Astrocyte (in vitro differentiated cells and primary cell): ENCODE data around the gene SPRY1. TPM values are rescaled to one million over a fixed set of nuclear protein-coding genes. Genes with fewer than 3 reads are reported as not detected.

Experiments used
- DNase-seq: peaks from one replicate; pipeline ENCODE4 v3.0.0-alpha.2; 2010; ENCODE audit warnings: low read depth
- FAIRE-seq: peaks from 2 replicates; lab custom pipeline; 2011; peaks lifted over from hg19 to GRCh38; lab: Jason Lieb, UNC
- H2AFZ ChIP-seq: 2 replicates; pipeline ENCODE4 v1.6.0; 2012; ENCODE audit warnings: low read depth, low read length, inconsistent platforms
- H3K27ac ChIP-seq: 2 replicates; pipeline ENCODE4 v1.5.1; 2011; ENCODE audit warnings: low read depth, low read length, inconsistent platforms
- H3K27me3 ChIP-seq: 2 replicates; pipeline ENCODE4 v1.6.0; 2011; ENCODE audit warnings: low read length, inconsistent platforms; ENCODE audit not compliant: insufficient read depth
- H3K36me3 ChIP-seq: 2 replicates; pipeline ENCODE4 v1.5.1; 2011; ENCODE audit warnings: low read length, inconsistent platforms; ENCODE audit not compliant: insufficient read depth
- H3K4me1 ChIP-seq: 2 replicates; pipeline ENCODE4 v1.5.1; 2011; ENCODE audit warnings: low read length, inconsistent platforms; ENCODE audit not compliant: insufficient read depth
- H3K4me2 ChIP-seq: 2 replicates; pipeline ENCODE4 v1.6.0; 2012; ENCODE audit warnings: low read length, inconsistent platforms
- H3K4me3 ChIP-seq: 2 replicates; pipeline ENCODE4 v1.5.1; 2011; ENCODE audit warnings: low read depth, mild to moderate bottlenecking, low read length, inconsistent platforms; ENCODE audit not compliant: insufficient read depth
- H3K79me2 ChIP-seq: 2 replicates; pipeline ENCODE4 v1.6.0; 2012; ENCODE audit warnings: mild to moderate bottlenecking, low read length, inconsistent platforms; ENCODE audit not compliant: insufficient read depth
- H3K9ac ChIP-seq: 2 replicates; pipeline ENCODE4 v1.6.0; 2012; ENCODE audit warnings: mild to moderate bottlenecking, low read length, inconsistent platforms
- H3K9me3 ChIP-seq: 2 replicates; pipeline ENCODE4 v1.5.1; 2012; ENCODE audit warnings: low read depth, mild to moderate bottlenecking, low read length, inconsistent platforms; ENCODE audit not compliant: insufficient read depth
- H4K20me1 ChIP-seq: 2 replicates; pipeline ENCODE4 v1.6.0; 2012; ENCODE audit warnings: low read length, inconsistent platforms; ENCODE audit not compliant: insufficient read depth
- H3K27ac Mint-ChIP-seq: one replicate; pipeline ENCODE4 v1.8.0; 2021; ENCODE audit warnings: mild to moderate bottlenecking, mixed read lengths; ENCODE audit not compliant: unreplicated experiment
- H3K27me3 Mint-ChIP-seq: one replicate; pipeline ENCODE4 v1.8.0; 2021; ENCODE audit warnings: low read depth, mixed read lengths; ENCODE audit not compliant: unreplicated experiment
- H3K36me3 Mint-ChIP-seq: one replicate; pipeline ENCODE4 v1.8.0; 2021; ENCODE audit warnings: low read depth, mixed read lengths; ENCODE audit not compliant: unreplicated experiment
- H3K4me1 Mint-ChIP-seq: one replicate; pipeline ENCODE4 v1.8.0; 2021; ENCODE audit warnings: low read depth, mixed read lengths; ENCODE audit not compliant: unreplicated experiment
- H3K4me3 Mint-ChIP-seq: one replicate; pipeline ENCODE4 v1.8.0; 2021; ENCODE audit warnings: mild to moderate bottlenecking, moderate library complexity, mixed read lengths; ENCODE audit not compliant: unreplicated experiment
- H3K9me3 Mint-ChIP-seq: one replicate; pipeline ENCODE4 v1.8.0; 2021; ENCODE audit warnings: mild to moderate bottlenecking, mixed read lengths; ENCODE audit not compliant: unreplicated experiment
- EZH2 ChIP-seq: IDR thresholded peaks from 2 replicates; pipeline ENCODE4 v1.6.1; 2012; ENCODE audit warnings: mild to moderate bottlenecking, low read length, inconsistent platforms; ENCODE audit not compliant: insufficient read depth
- total RNA-seq: library from RNA; stranded (reverse); gene quantifications from 2 replicates; pipeline ENCODE4 v1.2.1, GENCODE V29; 2021
- TF ChIP-seq, protein P1 (sequence below): IDR thresholded peaks from 2 replicates; pipeline ENCODE4 v1.5.1; 2011; ENCODE audit warnings: low read depth, mild to moderate bottlenecking, inconsistent platforms, low read length, moderate library complexity; ENCODE audit not compliant: insufficient read depth

Gene SPRY1
- total RNA-seq, 1 donor from 2014 or later: 51.6 TPM

DNA sequence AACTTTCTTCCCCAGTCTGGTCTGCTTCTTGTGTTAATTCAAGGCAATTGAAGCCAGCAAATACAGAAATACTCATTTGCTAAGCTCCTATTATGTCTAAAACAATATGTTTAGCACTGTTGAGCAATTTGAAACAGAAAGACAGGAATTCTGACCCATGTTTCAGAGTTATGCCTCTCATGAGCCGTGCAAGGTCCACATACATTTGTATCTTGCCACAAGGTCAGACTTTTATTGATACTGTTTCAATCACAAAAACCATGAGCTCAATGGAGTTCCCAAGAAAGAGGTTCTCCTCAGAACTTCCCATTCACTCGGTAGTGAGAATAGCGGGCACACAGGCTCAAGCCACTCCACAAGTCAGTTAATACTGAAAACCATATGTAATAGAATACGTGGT is 47.6 kb upstream of the SPRY1 start:
- H2AFZ ChIP-seq: no peak overlapping the region
- peaks cover 3% of the 10 kb centered on the region for H3K4me1 ChIP-seq
- H3K4me3 ChIP-seq: no peak overlapping the region
- no peaks in the 10 kb centered on the region for H3K36me3 Mint-ChIP-seq
- H3K4me1 Mint-ChIP-seq: no peaks in the 10 kb centered on the region
- H4K20me1 ChIP-seq: no peaks in the 10 kb centered on the region
- H3K9me3 ChIP-seq: no peaks in the 10 kb centered on the region
- H3K79me2 ChIP-seq: no peaks in the 10 kb centered on the region
- no peaks in the 10 kb centered on the region for H3K27me3 ChIP-seq
- H3K27ac Mint-ChIP-seq: no peak overlapping the region
- no peaks in the 10 kb centered on the region for H3K36me3 ChIP-seq
- no peak overlapping the region for H3K27ac ChIP-seq
- H3K9ac ChIP-seq: no peak overlapping the region
- H3K4me3 Mint-ChIP-seq: no peak overlapping the region
- H3K9me3 Mint-ChIP-seq: no peaks in the 10 kb centered on the region
- no peak for DNase-seq
- H3K4me2 ChIP-seq: no peak overlapping the region
- TF ChIP-seq, protein P1, sequence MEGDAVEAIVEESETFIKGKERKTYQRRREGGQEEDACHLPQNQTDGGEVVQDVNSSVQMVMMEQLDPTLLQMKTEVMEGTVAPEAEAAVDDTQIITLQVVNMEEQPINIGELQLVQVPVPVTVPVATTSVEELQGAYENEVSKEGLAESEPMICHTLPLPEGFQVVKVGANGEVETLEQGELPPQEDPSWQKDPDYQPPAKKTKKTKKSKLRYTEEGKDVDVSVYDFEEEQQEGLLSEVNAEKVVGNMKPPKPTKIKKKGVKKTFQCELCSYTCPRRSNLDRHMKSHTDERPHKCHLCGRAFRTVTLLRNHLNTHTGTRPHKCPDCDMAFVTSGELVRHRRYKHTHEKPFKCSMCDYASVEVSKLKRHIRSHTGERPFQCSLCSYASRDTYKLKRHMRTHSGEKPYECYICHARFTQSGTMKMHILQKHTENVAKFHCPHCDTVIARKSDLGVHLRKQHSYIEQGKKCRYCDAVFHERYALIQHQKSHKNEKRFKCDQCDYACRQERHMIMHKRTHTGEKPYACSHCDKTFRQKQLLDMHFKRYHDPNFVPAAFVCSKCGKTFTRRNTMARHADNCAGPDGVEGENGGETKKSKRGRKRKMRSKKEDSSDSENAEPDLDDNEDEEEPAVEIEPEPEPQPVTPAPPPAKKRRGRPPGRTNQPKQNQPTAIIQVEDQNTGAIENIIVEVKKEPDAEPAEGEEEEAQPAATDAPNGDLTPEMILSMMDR: no peak
- no peak for FAIRE-seq
- H3K27me3 Mint-ChIP-seq: peaks cover 6% of the 10 kb centered on the region

DNA sequence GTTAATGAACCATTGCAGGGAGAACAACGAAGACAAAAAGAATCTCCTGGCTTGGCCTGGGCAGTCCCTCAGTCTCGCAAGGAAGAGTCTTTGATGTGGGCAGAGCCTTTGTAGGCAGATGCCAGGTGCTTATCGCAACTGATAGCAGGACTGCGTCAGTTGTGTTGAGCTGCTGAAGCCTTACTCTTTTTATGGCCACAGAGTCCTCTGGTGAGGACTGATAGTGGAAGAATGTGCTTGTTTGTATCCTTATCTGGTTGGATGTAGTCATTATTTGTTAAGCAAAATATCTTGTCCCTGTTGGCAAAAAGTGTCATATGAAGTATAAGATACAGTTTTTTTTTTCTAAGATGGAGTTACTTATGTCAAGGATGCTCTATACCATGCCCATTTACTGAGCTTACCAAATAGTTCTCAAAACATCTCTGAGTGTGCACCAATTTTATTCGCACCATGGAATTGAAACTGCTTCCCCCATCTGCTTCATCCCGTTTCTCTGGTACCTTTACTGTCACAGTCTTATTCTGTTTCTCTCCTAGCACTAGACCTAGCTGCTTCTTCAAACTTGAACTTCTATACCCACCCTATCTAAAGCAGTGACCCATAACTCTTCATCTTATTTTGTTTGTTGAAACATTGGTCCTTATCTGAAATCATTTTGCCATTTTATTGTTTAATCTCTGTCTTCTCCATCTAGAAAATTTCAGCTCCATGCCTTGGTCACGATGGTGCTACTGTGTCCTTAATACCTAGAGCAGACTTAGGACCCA is 47.0 kb upstream of the SPRY1 start:
- H3K9ac ChIP-seq: no peak overlapping the region
- no peaks in the 10 kb centered on the region for H3K9me3 ChIP-seq
- no peak overlapping the region for H3K27ac ChIP-seq
- H3K36me3 ChIP-seq: no peaks in the 10 kb centered on the region
- no peaks in the 10 kb centered on the region for H3K27me3 ChIP-seq
- H3K4me3 ChIP-seq: no peak overlapping the region
- Mint-ChIP-seq H3K27ac (no peak overlapping the region), H3K9me3 (no peaks in the 10 kb centered on the region), H3K36me3 (no peaks in the 10 kb centered on the region), H3K4me1 (no peaks in the 10 kb centered on the region), H3K4me3 (no peak overlapping the region), H3K27me3 (peaks cover 6% of the 10 kb centered on the region)
- no peaks in the 10 kb centered on the region for H3K79me2 ChIP-seq
- no peaks in the 10 kb centered on the region for H4K20me1 ChIP-seq
- DNase-seq (peak; percentile 65), FAIRE-seq (no peak)
- H3K4me2 ChIP-seq: no peak overlapping the region
- no peak for TF ChIP-seq EZH2
- TF ChIP-seq, protein P1: no peak
- H2AFZ ChIP-seq: no peak overlapping the region
- peaks cover 3% of the 10 kb centered on the region for H3K4me1 ChIP-seq

DNA sequence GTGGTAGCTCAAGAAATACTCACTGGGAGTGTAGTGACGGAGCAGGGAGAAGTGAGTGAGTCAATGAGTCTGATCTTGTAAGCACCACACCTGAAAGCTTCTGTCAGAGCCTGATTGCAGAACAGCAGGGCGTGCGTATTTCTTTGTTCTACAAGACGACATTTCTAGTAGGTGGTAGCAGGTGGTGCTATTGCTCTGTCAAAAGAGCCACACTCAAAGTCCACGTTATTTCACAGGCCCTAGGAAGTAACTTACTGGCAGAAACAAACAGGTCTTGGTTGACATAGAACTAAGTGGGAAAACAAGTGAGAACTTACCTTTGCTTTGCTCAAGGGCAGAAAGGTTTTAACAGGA is 46.4 kb upstream of the SPRY1 start:
- Histone ChIP-seq H4K20me1 (no peaks in the 10 kb centered on the region), H3K27me3 (no peaks in the 10 kb centered on the region), H3K36me3 (no peaks in the 10 kb centered on the region), H3K27ac (no peak overlapping the region), H3K4me2 (no peak overlapping the region), H3K4me3 (no peak overlapping the region), H3K4me1 (peaks cover 3% of the 10 kb centered on the region), H3K9me3 (no peaks in the 10 kb centered on the region), H3K79me2 (no peaks in the 10 kb centered on the region), H3K9ac (no peak overlapping the region), H2AFZ (no peak overlapping the region)
- Mint-ChIP-seq H3K27me3 (peaks cover 6% of the 10 kb centered on the region), H3K4me3 (no peak overlapping the region), H3K27ac (no peak overlapping the region), H3K36me3 (no peaks in the 10 kb centered on the region), H3K9me3 (no peaks in the 10 kb centered on the region), H3K4me1 (no peaks in the 10 kb centered on the region)
- DNase-seq (no peak), FAIRE-seq (no peak)
- no peak for TF ChIP-seq EZH2
- TF ChIP-seq, protein P1: no peak
